ENCODE results near the gene TJP2. TPM values are rescaled to one million over a fixed set of nuclear protein-coding genes. Genes with fewer than 3 reads are reported as not detected.

Gene TJP2
- total RNA-seq, 4 donors from 2014 or later: 200 to 266 (median 232) TPM

GRCh38 chr9:69223605-69224004, 49.5 kb downstream of the TJP2 start:
- intact Hi-C loops (cut with DNase I): no loop called here
- no peaks in the 10 kb centered on the region for H3K9me3 ChIP-seq
- H3K36me3 ChIP-seq: peaks cover 55 to 56% of the 10 kb centered on the region in 2 donors
- H3K4me3 ChIP-seq (replicated peaks in 1 of 3): no peak overlapping the region
- WGBS, 2 donors: 54 to 69% methylated on average over 2 of the region's 2 CpGs
- no peak for TF ChIP-seq POLR2A (IDR thresholded peaks at IDR 0.05)
- TF ChIP-seq CTCF (IDR thresholded peaks at IDR 0.05): peak; percentile 25 to 85 (median 75)
- peaks cover under 1 to 5% of the 10 kb centered on the region in 2 donors for H3K4me1 ChIP-seq
- H3K27ac ChIP-seq: no peak overlapping the region
- DNase-seq: peak; percentile 74 to 82
- H3K27me3 ChIP-seq: no peaks in the 10 kb centered on the region

GRCh38 chr9:69229367-69229766, 55.3 kb downstream of the TJP2 start:
- TF ChIP-seq POLR2A (IDR thresholded peaks at IDR 0.05) (no peak), CTCF (IDR thresholded peaks at IDR 0.05) (no peak)
- H3K9me3 ChIP-seq: no peaks in the 10 kb centered on the region
- H3K27ac ChIP-seq: no peak overlapping the region
- H3K4me1 ChIP-seq: peaks cover 0 to 1% of the 10 kb centered on the region in 2 donors
- 83 to 94% methylated on average over 5 of the region's 5 CpGs for WGBS, 2 donors
- no peaks in the 10 kb centered on the region for H3K27me3 ChIP-seq
- H3K36me3 ChIP-seq: peaks cover 51 to 60% of the 10 kb centered on the region in 2 donors
- intact Hi-C loops (cut with DNase I): no loop called here
- DNase-seq: no peak
- no peak overlapping the region for H3K4me3 ChIP-seq (replicated peaks in 1 of 3)

GRCh38 chr9:69232135-69232534, 58.1 kb downstream of the TJP2 start:
- Histone ChIP-seq H3K4me3 (replicated peaks in 1 of 3) (no peak overlapping the region), H3K27ac (no peak overlapping the region), H3K9me3 (no peaks in the 10 kb centered on the region), H3K27me3 (no peaks in the 10 kb centered on the region), H3K36me3 (peaks cover 49 to 52% of the 10 kb centered on the region in 2 donors), H3K4me1 (no peaks in the 10 kb centered on the region)
- DNase-seq: no peak
- TF ChIP-seq POLR2A (IDR thresholded peaks at IDR 0.05) (no peak), CTCF (IDR thresholded peaks at IDR 0.05) (no peak)
- 93% methylated on average over 5 to 6 of the region's 6 CpGs for WGBS, 2 donors
- intact Hi-C loops (cut with DNase I): no loop called here

- H3K36me3 ChIP-seq: peaks cover 50 to 55% of the 10 kb centered on the region in 2 donors
- intact Hi-C loops (cut with DNase I): no loop called here
Measured at GRCh38 chr9:69234683-69235082, 60.6 kb downstream of the TJP2 start.

GRCh38 chr9:69236188-69236587, 62.1 kb downstream of the TJP2 start:
- DNase-seq: no peak
- intact Hi-C loops (cut with DNase I): no loop called here
- H3K9me3 ChIP-seq: no peaks in the 10 kb centered on the region
- peaks cover 43 to 55% of the 10 kb centered on the region in 2 donors for H3K36me3 ChIP-seq
- no peak overlapping the region for H3K27ac ChIP-seq
- TF ChIP-seq POLR2A (IDR thresholded peaks at IDR 0.05) (no peak), CTCF (IDR thresholded peaks at IDR 0.05) (no peak)
- H3K4me1 ChIP-seq: no peaks in the 10 kb centered on the region
- H3K27me3 ChIP-seq: no peaks in the 10 kb centered on the region
- no peak overlapping the region for H3K4me3 ChIP-seq (replicated peaks in 1 of 3)
- WGBS, 2 donors: 85 to 89% methylated on average over 7 of the region's 7 CpGs

More at GRCh38 chr9:69234683-69235082, 60.6 kb downstream of the TJP2 start:
- no peak overlapping the region for H3K27ac ChIP-seq
- H3K4me3 ChIP-seq (replicated peaks in 1 of 3): no peak overlapping the region
- no peaks in the 10 kb centered on the region for H3K4me1 ChIP-seq
- 74 to 97% methylated on average over 3 of the region's 3 CpGs for WGBS, 2 donors
- no peak for DNase-seq
- no peaks in the 10 kb centered on the region for H3K9me3 ChIP-seq
- no peak for TF ChIP-seq CTCF (IDR thresholded peaks at IDR 0.05)
- TF ChIP-seq POLR2A (IDR thresholded peaks at IDR 0.05): no peak
- H3K27me3 ChIP-seq: no peaks in the 10 kb centered on the region
